GM12873 (cell line): Measurements from ENCODE around the gene MSI2.

Experiments
- CTCF ChIP-seq: IDR thresholded peaks from 2 replicates; pipeline ENCODE4 v1.5.1; 2012; ENCODE audit warnings: low read depth, mild to moderate bottlenecking, moderate library complexity, low read length, control low read depth; ENCODE audit not compliant: insufficient read depth; ENCODE audit errors: missing control alignments

Gene MSI2

GRCh38 chr17:57604771-57605674 is 348.7 kb downstream of the MSI2 start:
- peak; percentile 17 for TF ChIP-seq CTCF

- TF ChIP-seq CTCF, result no peak
These were observed 349.4 kb downstream of the MSI2 start for GRCh38 chr17:57605675-57606105.

- no peak for TF ChIP-seq CTCF
These were observed 350.0 kb downstream of the MSI2 start for GRCh38 chr17:57606111-57606875.

GRCh38 chr17:57607553-57608120 is 351.3 kb downstream of the MSI2 start:
- no peak for TF ChIP-seq CTCF

- TF ChIP-seq CTCF, result no peak
These were observed 352.2 kb downstream of the MSI2 start for GRCh38 chr17:57608369-57609124.

DNA sequence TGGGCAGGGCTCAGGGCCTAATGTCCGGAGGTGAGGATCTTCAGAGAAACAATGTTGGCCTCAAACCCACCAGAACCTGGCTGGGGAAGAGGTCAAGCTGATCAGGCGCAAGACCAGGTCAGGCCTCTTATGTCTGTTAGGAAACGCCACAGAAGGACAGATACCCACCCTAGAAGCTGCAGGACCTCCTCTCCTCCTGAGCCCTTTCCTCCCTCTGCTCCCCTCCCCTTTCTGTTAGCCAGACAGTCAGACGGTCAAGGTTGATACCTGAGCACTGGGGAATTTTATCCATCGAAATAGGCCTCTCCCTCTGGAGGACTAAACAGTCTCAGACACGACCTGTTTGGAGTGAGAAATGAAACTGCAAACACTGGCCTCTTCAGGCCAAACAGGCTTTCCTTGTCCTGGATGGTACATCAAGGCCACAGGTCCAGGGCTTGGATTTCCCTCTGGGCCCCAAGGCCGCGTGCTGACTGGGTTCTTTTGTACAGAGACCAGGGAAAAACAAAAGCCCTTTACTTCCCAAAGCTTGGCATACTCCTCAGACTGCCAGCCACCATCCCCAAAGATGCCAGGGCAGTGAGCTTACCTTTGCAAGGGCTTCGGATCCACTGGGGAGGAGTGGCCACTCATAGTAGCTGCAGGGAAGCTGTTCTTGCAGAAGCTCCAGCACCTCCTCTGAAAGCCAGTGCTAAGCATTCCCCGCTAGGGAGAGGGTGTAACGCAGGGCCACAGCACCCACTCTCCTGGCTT is 353.0 kb downstream of the MSI2 start:
- TF ChIP-seq CTCF, result no peak
